SU-DHL-6 (cell line): ENCODE results near the gene TCF21.
"Not testable (repeated sequence)": the region's sequence is repeated elsewhere in the genome, so short reads cannot be mapped to it uniquely, and the experiment has no call there.

Experiments used
- H2AFZ ChIP-seq: fragments of 200-600 bp; sonication (generic); 2 replicates; pipeline ENCODE4 v1.6.1; 2014; ENCODE audit warnings: low read depth, mild to moderate bottlenecking, moderate library complexity, mixed read lengths, antibody characterized with exemption, low read length; ENCODE audit not compliant: severe bottlenecking
- H3F3A ChIP-seq: fragments of 200-600 bp; shearing (Covaris generic); 2 replicates; pipeline ENCODE4 v1.6.0; 2016; ENCODE audit warnings: antibody characterized with exemption, mild to moderate bottlenecking; ENCODE audit not compliant: insufficient read depth
- H3K27ac ChIP-seq: fragments of 200-600 bp; sonication (generic); 2 replicates; pipeline ENCODE4 v1.5.1; 2016; ENCODE audit warnings: low read depth, mild to moderate bottlenecking, low read length, moderate library complexity, mixed read lengths
- H3K27me3 ChIP-seq: fragments of 200-600 bp; sonication (generic), shearing (Covaris generic); 2 replicates; pipeline ENCODE4 v1.6.0; 2014; ENCODE audit warnings: mild to moderate bottlenecking, low read length
- H3K36me3 ChIP-seq: fragments of 200-600 bp; sonication (generic); 2 replicates; pipeline ENCODE4 v1.6.1; 2014; ENCODE audit warnings: mild to moderate bottlenecking, low read length, mixed read lengths
- H3K4me2 ChIP-seq: fragments of 300-600, 200-600 bp; shearing (Covaris generic), sonication (generic); 2 replicates; pipeline ENCODE4 v1.6.0; 2014; ENCODE audit warnings: low read length, low read depth, mild to moderate bottlenecking; ENCODE audit not compliant: poor library complexity, severe bottlenecking
- H3K4me3 ChIP-seq: fragments of 200-600 bp; sonication (generic); 2 replicates; pipeline ENCODE4 v1.5.1; 2014; ENCODE audit warnings: antibody characterized with exemption, low read length, mild to moderate bottlenecking, mixed read lengths; ENCODE audit not compliant: insufficient read depth, poor library complexity, severe bottlenecking
- H3K79me2 ChIP-seq: fragments of 200-600 bp; sonication (generic); 2 replicates; pipeline ENCODE4 v1.6.1; 2014; ENCODE audit warnings: mild to moderate bottlenecking, low read length, moderate library complexity; ENCODE audit not compliant: insufficient read depth
- H3K9ac ChIP-seq: fragments of 200-600 bp; sonication (generic); 2 replicates; pipeline ENCODE4 v1.7.0; 2014; ENCODE audit warnings: mild to moderate bottlenecking, low read length
- H3K9me2 ChIP-seq: fragments of 200-600 bp; sonication (generic); replicated peaks from 2 replicates; pipeline ENCODE4 v1.6.1; 2014; ENCODE audit warnings: low read length; ENCODE audit not compliant: insufficient read depth
- H3K9me3 ChIP-seq: fragments of 200-600 bp; sonication (generic); 2 replicates; pipeline ENCODE4 v1.6.1; 2014; ENCODE audit warnings: low read length, mixed read lengths; ENCODE audit not compliant: insufficient read depth
- H4K20me1 ChIP-seq: fragments of 200-600 bp; sonication (generic); 2 replicates; pipeline ENCODE4 v1.6.1; 2014; ENCODE audit warnings: low read depth, mild to moderate bottlenecking, antibody characterized with exemption, low read length, moderate library complexity, mixed read lengths
- EZH2phosphoT487 ChIP-seq: fragments of 200-600 bp; sonication (generic), shearing (Covaris generic); conservative IDR thresholded peaks from 2 replicates; pipeline ENCODE4 v1.6.1; 2018; ENCODE audit warnings: mild to moderate bottlenecking, antibody characterized with exemption, low read length, moderate library complexity, mixed read lengths
- TF ChIP-seq, protein P1 (sequence below): fragments of 200-600 bp; sonication (generic); IDR thresholded peaks from one replicate; pipeline ENCODE4 v1.5.1; 2017; ENCODE audit warnings: antibody characterized with exemption, mild to moderate bottlenecking, low read length, moderate library complexity; ENCODE audit not compliant: insufficient read depth, poor library complexity, severe bottlenecking

TCF21 gene

GRCh38 chr6:133857696-133858095, 31.2 kb upstream of the TCF21 start:
- Histone ChIP-seq H3K9me2 (no peaks in the 10 kb centered on the region), H3K27ac (no peak overlapping the region), H4K20me1 (no peaks in the 10 kb centered on the region), H3K27me3 (no peaks in the 10 kb centered on the region), H3K4me3 (no peak overlapping the region), H3K4me2 (no peak overlapping the region), H2AFZ (no peak overlapping the region), H3F3A (no peaks in the 10 kb centered on the region), H3K9me3 (no peaks in the 10 kb centered on the region), H3K9ac (no peak overlapping the region), H3K79me2 (no peaks in the 10 kb centered on the region), H3K36me3 (no peaks in the 10 kb centered on the region)
- TF ChIP-seq EZH2phosphoT487, result no peak
- TF ChIP-seq, protein P1, sequence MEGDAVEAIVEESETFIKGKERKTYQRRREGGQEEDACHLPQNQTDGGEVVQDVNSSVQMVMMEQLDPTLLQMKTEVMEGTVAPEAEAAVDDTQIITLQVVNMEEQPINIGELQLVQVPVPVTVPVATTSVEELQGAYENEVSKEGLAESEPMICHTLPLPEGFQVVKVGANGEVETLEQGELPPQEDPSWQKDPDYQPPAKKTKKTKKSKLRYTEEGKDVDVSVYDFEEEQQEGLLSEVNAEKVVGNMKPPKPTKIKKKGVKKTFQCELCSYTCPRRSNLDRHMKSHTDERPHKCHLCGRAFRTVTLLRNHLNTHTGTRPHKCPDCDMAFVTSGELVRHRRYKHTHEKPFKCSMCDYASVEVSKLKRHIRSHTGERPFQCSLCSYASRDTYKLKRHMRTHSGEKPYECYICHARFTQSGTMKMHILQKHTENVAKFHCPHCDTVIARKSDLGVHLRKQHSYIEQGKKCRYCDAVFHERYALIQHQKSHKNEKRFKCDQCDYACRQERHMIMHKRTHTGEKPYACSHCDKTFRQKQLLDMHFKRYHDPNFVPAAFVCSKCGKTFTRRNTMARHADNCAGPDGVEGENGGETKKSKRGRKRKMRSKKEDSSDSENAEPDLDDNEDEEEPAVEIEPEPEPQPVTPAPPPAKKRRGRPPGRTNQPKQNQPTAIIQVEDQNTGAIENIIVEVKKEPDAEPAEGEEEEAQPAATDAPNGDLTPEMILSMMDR, result no peak

DNA sequence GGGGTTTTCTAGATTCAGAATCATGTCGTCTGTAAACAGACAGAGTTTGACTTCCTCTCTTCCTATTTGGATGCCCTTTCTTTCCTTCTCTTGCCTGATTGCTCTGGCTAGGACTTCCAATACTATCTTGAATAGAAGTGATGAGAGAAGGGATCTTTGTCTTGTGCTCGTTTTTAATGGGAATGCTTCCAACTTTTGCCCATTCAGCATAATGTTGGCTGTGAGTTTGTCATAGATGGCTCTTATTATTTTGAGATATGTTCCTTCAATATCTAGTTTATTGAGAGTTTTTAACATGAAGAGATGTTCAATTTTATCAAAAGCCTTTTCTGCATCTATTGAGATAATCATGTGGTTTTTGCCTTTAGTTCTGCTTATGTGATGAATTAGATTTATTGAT, 27.6 kb upstream of the TCF21 start:
- H3F3A ChIP-seq, H3K27ac ChIP-seq, H3K9me3 ChIP-seq: not testable (repeated sequence)

GRCh38 chr6:133863228-133863627, 25.7 kb upstream of the TCF21 start:
- Histone ChIP-seq H3K27me3 (no peaks in the 10 kb centered on the region), H3K36me3 (no peaks in the 10 kb centered on the region), H3K27ac (no peak overlapping the region), H4K20me1 (no peaks in the 10 kb centered on the region), H3K9ac (no peak overlapping the region), H3F3A (no peaks in the 10 kb centered on the region), H3K4me3 (no peak overlapping the region), H3K9me3 (no peaks in the 10 kb centered on the region; the same call in 1 of the 2 replicates), H2AFZ (no peak overlapping the region), H3K9me2 (no peaks in the 10 kb centered on the region), H3K4me2 (no peak overlapping the region), H3K79me2 (no peaks in the 10 kb centered on the region)
- TF ChIP-seq EZH2phosphoT487, result no peak
- TF ChIP-seq, protein P1, result no peak

More for the DNA sequence above, 27.6 kb upstream of the TCF21 start:
- H3K79me2 ChIP-seq, H2AFZ ChIP-seq, H3K4me3 ChIP-seq, H3K36me3 ChIP-seq, H4K20me1 ChIP-seq, H3K27me3 ChIP-seq, H3K9ac ChIP-seq, H3K4me2 ChIP-seq, H3K9me2 ChIP-seq: not testable (repeated sequence)

DNA sequence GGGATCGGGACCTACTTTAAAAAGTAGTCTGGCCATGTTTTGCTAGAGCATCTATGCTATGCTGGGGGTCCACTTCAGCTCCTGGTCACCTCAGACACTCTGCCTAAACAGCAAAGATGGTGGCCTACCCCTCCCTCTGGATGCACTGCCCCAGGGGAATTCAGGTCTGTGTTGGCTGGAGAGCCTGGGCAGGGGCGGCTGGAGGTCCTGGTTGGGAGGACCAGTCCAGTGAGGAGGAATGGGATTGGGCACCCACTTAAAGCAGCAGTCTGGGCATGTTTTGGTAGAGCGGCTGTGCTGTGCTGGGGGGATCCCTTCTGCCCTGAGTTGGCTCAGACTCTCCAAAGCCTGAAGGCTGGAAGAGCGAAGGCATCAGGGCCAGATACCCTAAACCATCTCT, 23.2 kb upstream of the TCF21 start:
- H3K4me2 ChIP-seq, result no peak overlapping the region
- no peak overlapping the region for H3K4me3 ChIP-seq
- H3K9ac ChIP-seq, result no peak overlapping the region
- H3K9me2 ChIP-seq, result no peaks in the 10 kb centered on the region
- no peaks in the 10 kb centered on the region for H4K20me1 ChIP-seq
- H2AFZ ChIP-seq, result no peak overlapping the region
- TF ChIP-seq, protein P1, result no peak
- TF ChIP-seq EZH2phosphoT487, result no peak
- H3K79me2 ChIP-seq, result no peaks in the 10 kb centered on the region
- no peaks in the 10 kb centered on the region; the same call in 1 of the 2 replicates for H3K9me3 ChIP-seq
- no peak overlapping the region for H3K27ac ChIP-seq
- no peaks in the 10 kb centered on the region for H3F3A ChIP-seq
- H3K36me3 ChIP-seq, result no peaks in the 10 kb centered on the region
- H3K27me3 ChIP-seq, result no peaks in the 10 kb centered on the region
